Keratinocyte (primary cell): ENCODE results near the gene CDON. TPM values are rescaled to one million over a fixed set of nuclear protein-coding genes. Genes with fewer than 3 reads are reported as not detected.

Experiments
- DNase-seq: peaks from one replicate; pipeline ENCODE4 v3.0.0-alpha.2; 2011; ENCODE audit warnings: low read depth, missing footprints, low spot score
- FAIRE-seq: peaks from 2 replicates; lab custom pipeline; 2011; peaks lifted over from hg19 to GRCh38; lab: Jason Lieb, UNC
- H2AFZ ChIP-seq: 2 replicates; pipeline ENCODE4 v1.6.0; 2012; ENCODE audit warnings: low read length, control low read depth, inconsistent platforms; ENCODE audit not compliant: control insufficient read depth
- H3K27ac ChIP-seq: 2 replicates; pipeline ENCODE4 v1.5.1; 2011; ENCODE audit warnings: low read length; ENCODE audit not compliant: control insufficient read depth, insufficient read depth
- H3K27me3 ChIP-seq: 3 replicates; pipeline ENCODE4 v1.6.0; 2011; ENCODE audit warnings: low read length; ENCODE audit not compliant: control insufficient read depth, insufficient read depth; ENCODE audit errors: extremely low read depth
- H3K36me3 ChIP-seq, 2 experiments: 2 replicates in 1 of 2; 3 replicates in 1 of 2; pipeline ENCODE4 v1.5.1; 2011; ENCODE audit warnings: low read length in 2 of 2, mild to moderate bottlenecking in 1 of 2; ENCODE audit not compliant: control insufficient read depth in 2 of 2, insufficient read depth in 2 of 2; ENCODE audit errors: extremely low read depth in 1 of 2
- H3K4me1 ChIP-seq: 3 replicates; pipeline ENCODE4 v1.5.1; 2011; ENCODE audit warnings: low read length; ENCODE audit not compliant: control insufficient read depth, insufficient read depth; ENCODE audit errors: extremely low read depth
- H3K4me2 ChIP-seq: 3 replicates; pipeline ENCODE4 v1.6.0; 2011; ENCODE audit warnings: low read depth, low read length; ENCODE audit not compliant: control insufficient read depth, insufficient read depth; ENCODE audit errors: extremely low read depth
- H3K4me3 ChIP-seq, 3 experiments: fragments of 200-600 bp in 1 of 3; sonication (generic) in 1 of 3; 2 replicates in 2 of 3; 3 replicates in 1 of 3; pipeline ENCODE4 v1.5.1; 2011 to 2016; ENCODE audit warnings: low read length in 3 of 3, mild to moderate bottlenecking in 3 of 3, control low read depth in 2 of 3, inconsistent platforms in 1 of 3, low read depth in 1 of 3, mixed read lengths in 1 of 3, mixed run types in 1 of 3, moderate library complexity in 1 of 3; ENCODE audit not compliant: control insufficient read depth in 2 of 3, insufficient read depth in 2 of 3; ENCODE audit errors: extremely low read depth in 1 of 3
- H3K79me2 ChIP-seq: 2 replicates; pipeline ENCODE4 v1.6.0; 2012; ENCODE audit warnings: low read length; ENCODE audit not compliant: control insufficient read depth, insufficient read depth
- H3K9ac ChIP-seq: 3 replicates; pipeline ENCODE4 v1.6.0; 2011; ENCODE audit warnings: low read length; ENCODE audit not compliant: control insufficient read depth, insufficient read depth; ENCODE audit errors: extremely low read depth
- H3K9me1 ChIP-seq: 3 replicates; pipeline ENCODE4 v1.6.0; 2011; ENCODE audit warnings: low read length; ENCODE audit not compliant: control insufficient read depth, insufficient read depth; ENCODE audit errors: extremely low read depth
- H3K9me3 ChIP-seq: 2 replicates; pipeline ENCODE4 v1.5.1; 2012; ENCODE audit warnings: low read depth, low read length; ENCODE audit not compliant: control insufficient read depth
- H4K20me1 ChIP-seq: 3 replicates; pipeline ENCODE4 v1.6.0; 2011; ENCODE audit warnings: low read length; ENCODE audit not compliant: control insufficient read depth, insufficient read depth; ENCODE audit errors: extremely low read depth
- CTCF ChIP-seq, 3 experiments: IDR thresholded peaks in 1 of 3; conservative IDR thresholded peaks in 1 of 3; optimal IDR thresholded peaks in 1 of 3; 2 replicates in 2 of 3; 3 replicates in 1 of 3; pipeline versions ENCODE3 to v1.5.1; 2011; ENCODE audit warnings: low read length in 3 of 3, mild to moderate bottlenecking in 3 of 3, moderate library complexity in 2 of 3, control low read depth in 1 of 3, inconsistent platforms in 1 of 3; ENCODE audit not compliant: insufficient read depth in 2 of 3; ENCODE audit errors: extremely low read depth in 1 of 3
- EZH2 ChIP-seq: IDR thresholded peaks from one replicate; pipeline ENCODE4 v1.6.1; 2012; ENCODE audit warnings: inconsistent platforms, mild to moderate bottlenecking, low read length, moderate library complexity
- dilution Hi-C: fragments of 300-500 bp; cut with MboI; formaldehyde crosslinking; loops from one replicate; pipeline ENCODE4 v1.7.0; 2020; ENCODE audit warnings: low sequenced_read_pairs; ENCODE audit not compliant: extremely low pct_ligation_motif_present
- polyA plus RNA-seq, 5 experiments: library from polyadenylated mRNA; depleted of rRNA in 3 of 5; stranded (reverse) in 3 of 5; stranded (forward) in 1 of 5; unstranded in 1 of 5; fragments of >200 nt; gene quantifications; 1 replicate in 1 of 5; 2 replicates in 3 of 5; 3 replicates in 1 of 5; pipeline versions ENCODE4 v1.2.1 to v1.2.3, GENCODE V29; 2011 to 2012; ENCODE audit warnings: missing spikeins in 2 of 5, low read depth in 1 of 5, low replicate concordance in 1 of 5

Gene CDON
- polyA plus RNA-seq, 1 donor (not counting 4 experiments of a cell fraction or from before 2014, with no cell fraction given) = 1.0 TPM

GRCh38 chr11:125974284-125974683 is 88.4 kb downstream of the CDON start:
- Histone ChIP-seq H3K4me1 (peaks cover 11% of the 10 kb centered on the region), H3K9me3 (no peaks in the 10 kb centered on the region), H3K36me3 (no peaks in the 10 kb centered on the region), H3K27ac (no peak overlapping the region), H3K4me2 (no peak overlapping the region), H3K79me2 (no peaks in the 10 kb centered on the region), H2AFZ (no peak overlapping the region), H3K4me3 (no peak overlapping the region), H3K27me3 (no peaks in the 10 kb centered on the region), H3K9me1 (no peaks in the 10 kb centered on the region), H3K9ac (no peak overlapping the region), H4K20me1 (no peaks in the 10 kb centered on the region)
- TF ChIP-seq EZH2 (no peak), CTCF (optimal IDR thresholded peaks at IDR 0.05 in 1 of 3, IDR thresholded peaks at IDR 0.05 in 1 of 3, conservative IDR thresholded peaks at IDR 0.05 in 1 of 3; ENCODE audit: extremely low read depth in 1 of 3, insufficient read depth in 2 of 3, low read length in 3 of 3) (no peak)
- dilution Hi-C loops = no loop called here
- DNase-seq = no peak
- FAIRE-seq = no peak

GRCh38 chr11:125971618-125972017 is 91.0 kb downstream of the CDON start:
- Histone ChIP-seq H3K79me2 (no peaks in the 10 kb centered on the region), H3K9ac (no peak overlapping the region), H3K4me3 (no peak overlapping the region), H3K4me2 (no peak overlapping the region), H3K27ac (no peak overlapping the region), H3K9me1 (no peaks in the 10 kb centered on the region), H4K20me1 (no peaks in the 10 kb centered on the region), H2AFZ (no peak overlapping the region), H3K9me3 (no peaks in the 10 kb centered on the region), H3K4me1 (peaks cover 24% of the 10 kb centered on the region), H3K27me3 (no peaks in the 10 kb centered on the region), H3K36me3 (no peaks in the 10 kb centered on the region)
- no peak for DNase-seq
- TF ChIP-seq CTCF (optimal IDR thresholded peaks at IDR 0.05 in 1 of 3, IDR thresholded peaks at IDR 0.05 in 1 of 3, conservative IDR thresholded peaks at IDR 0.05 in 1 of 3; ENCODE audit: extremely low read depth in 1 of 3, insufficient read depth in 2 of 3, low read length in 3 of 3) (no peak), EZH2 (no peak)
- no peak for FAIRE-seq
- dilution Hi-C loops = no loop called here
